HUES64 (cell line): ENCODE data around the gene MFAP2.

ENCODE experiments used
- H3K27ac ChIP-seq: 2 replicates; pipeline ENCODE4 v1.7.0; 2013; ENCODE audit warnings: low read depth, low read length, inconsistent platforms
- H3K27me3 ChIP-seq: 2 replicates; pipeline ENCODE4 v1.6.1; 2013; ENCODE audit warnings: mild to moderate bottlenecking, low read length; ENCODE audit not compliant: insufficient read depth
- H3K36me3 ChIP-seq: 2 replicates; pipeline ENCODE4 v1.6.1; 2013; ENCODE audit warnings: mild to moderate bottlenecking, low read length; ENCODE audit not compliant: insufficient read depth
- H3K4me1 ChIP-seq: 2 replicates; pipeline ENCODE4 v1.6.1; 2013; ENCODE audit warnings: mild to moderate bottlenecking, low read length, moderate library complexity; ENCODE audit not compliant: insufficient read depth
- H3K4me3 ChIP-seq: 2 replicates; pipeline ENCODE4 v1.5.1; 2013; ENCODE audit warnings: mild to moderate bottlenecking, low read length, moderate library complexity
- H3K9ac ChIP-seq: 2 replicates; pipeline ENCODE4 v1.6.1; 2013; ENCODE audit warnings: mild to moderate bottlenecking, low read depth, low read length
- H3K9me3 ChIP-seq: 2 replicates; pipeline ENCODE4 v1.6.1; 2013; ENCODE audit warnings: low read depth, low read length; ENCODE audit not compliant: insufficient read depth
- WGBS: fragments of 150-250, 120-280 bp; methylation state at CpG from one replicate; pipeline ENCODE4 v1.1.7; 2013; ENCODE audit warnings: missing lambda C conversion rate; 5-methylcytosine and 5-hydroxymethylcytosine counted together

The MFAP2 gene

GRCh38 chr1:17005365-17005740 is 24.9 kb upstream of the MFAP2 start:
- H3K27me3 ChIP-seq, result no peaks in the 10 kb centered on the region
- no peaks in the 10 kb centered on the region for H3K9me3 ChIP-seq
- no peaks in the 10 kb centered on the region for H3K4me1 ChIP-seq
- 94% methylated on average over 19 of the region's 19 CpGs for whole genome bisulfite sequencing
- H3K27ac ChIP-seq, result no peak overlapping the region
- H3K4me3 ChIP-seq, result no peak overlapping the region
- no peak overlapping the region for H3K9ac ChIP-seq
- peaks cover 37% of the 10 kb centered on the region for H3K36me3 ChIP-seq

GRCh38 chr1:17004466-17005364 is 24.3 kb upstream of the MFAP2 start:
- H3K9me3 ChIP-seq, result no peaks in the 10 kb centered on the region
- no peak overlapping the region for H3K9ac ChIP-seq
- no peaks in the 10 kb centered on the region for H3K27me3 ChIP-seq
- H3K36me3 ChIP-seq, result peaks cover 37% of the 10 kb centered on the region
- no peak overlapping the region for H3K4me3 ChIP-seq
- no peaks in the 10 kb centered on the region for H3K4me1 ChIP-seq
- 91% methylated on average over 24 of the region's 24 CpGs for WGBS
- H3K27ac ChIP-seq, result no peak overlapping the region

DNA sequence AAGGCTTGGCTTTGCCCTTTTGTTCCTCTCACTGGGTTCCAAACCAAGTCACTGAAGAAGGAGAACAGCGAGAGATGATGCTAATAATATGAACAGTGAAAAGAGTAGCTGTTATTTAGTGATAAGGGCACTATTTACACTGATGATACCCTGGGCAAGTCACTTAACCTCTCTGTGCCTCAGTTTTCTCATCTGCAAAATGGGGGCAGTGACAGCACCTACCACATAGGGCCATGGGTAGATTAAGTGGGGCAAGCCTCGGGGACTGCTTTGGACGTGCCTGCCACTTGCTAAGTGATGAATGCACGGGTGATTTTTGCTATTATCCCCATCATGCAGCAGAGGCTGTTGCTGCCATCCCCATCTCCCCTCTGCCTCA is 22.1 kb upstream of the MFAP2 start:
- Histone ChIP-seq H3K9me3 (no peaks in the 10 kb centered on the region), H3K36me3 (peaks cover 50% of the 10 kb centered on the region), H3K4me1 (no peaks in the 10 kb centered on the region), H3K9ac (no peak overlapping the region), H3K27ac (no peak overlapping the region), H3K4me3 (no peak overlapping the region), H3K27me3 (no peaks in the 10 kb centered on the region)
- 96% methylated on average over 4 of the region's 4 CpGs for WGBS

- Histone ChIP-seq H3K36me3 (peaks cover 51% of the 10 kb centered on the region), H3K27ac (no peak overlapping the region), H3K9ac (no peak overlapping the region), H3K9me3 (no peaks in the 10 kb centered on the region), H3K4me1 (no peaks in the 10 kb centered on the region), H3K4me3 (no peak overlapping the region), H3K27me3 (no peaks in the 10 kb centered on the region)
- WGBS, result 95% methylated on average over 19 of the region's 19 CpGs
Observed at GRCh38 chr1:17001760-17002523, 21.5 kb upstream of the MFAP2 start.

GRCh38 chr1:16999863-17000262 is 19.4 kb upstream of the MFAP2 start:
- WGBS, result 99% methylated on average over 6 of the region's 8 CpGs
- no peaks in the 10 kb centered on the region for H3K4me1 ChIP-seq
- H3K4me3 ChIP-seq, result no peak overlapping the region
- no peak overlapping the region for H3K9ac ChIP-seq
- H3K36me3 ChIP-seq, result peaks cover 45% of the 10 kb centered on the region
- no peak overlapping the region for H3K27ac ChIP-seq
- no peaks in the 10 kb centered on the region for H3K27me3 ChIP-seq
- H3K9me3 ChIP-seq, result no peaks in the 10 kb centered on the region

GRCh38 chr1:16998589-16998988 is 18.2 kb upstream of the MFAP2 start:
- H3K4me3 ChIP-seq, result no peak overlapping the region
- no peaks in the 10 kb centered on the region for H3K9me3 ChIP-seq
- H3K27me3 ChIP-seq, result no peaks in the 10 kb centered on the region
- no peak overlapping the region for H3K9ac ChIP-seq
- H3K27ac ChIP-seq, result no peak overlapping the region
- H3K4me1 ChIP-seq, result no peaks in the 10 kb centered on the region
- peaks cover 33% of the 10 kb centered on the region for H3K36me3 ChIP-seq
- WGBS, result 93% methylated on average over 10 of the region's 10 CpGs

GRCh38 chr1:16996845-16997244 is 16.4 kb upstream of the MFAP2 start:
- Histone ChIP-seq H3K9ac (no peak overlapping the region), H3K9me3 (no peaks in the 10 kb centered on the region), H3K4me3 (no peak overlapping the region), H3K36me3 (peaks cover 20% of the 10 kb centered on the region), H3K27ac (no peak overlapping the region), H3K4me1 (no peaks in the 10 kb centered on the region), H3K27me3 (no peaks in the 10 kb centered on the region)
- WGBS, result 97% methylated on average over 14 of the region's 14 CpGs

DNA sequence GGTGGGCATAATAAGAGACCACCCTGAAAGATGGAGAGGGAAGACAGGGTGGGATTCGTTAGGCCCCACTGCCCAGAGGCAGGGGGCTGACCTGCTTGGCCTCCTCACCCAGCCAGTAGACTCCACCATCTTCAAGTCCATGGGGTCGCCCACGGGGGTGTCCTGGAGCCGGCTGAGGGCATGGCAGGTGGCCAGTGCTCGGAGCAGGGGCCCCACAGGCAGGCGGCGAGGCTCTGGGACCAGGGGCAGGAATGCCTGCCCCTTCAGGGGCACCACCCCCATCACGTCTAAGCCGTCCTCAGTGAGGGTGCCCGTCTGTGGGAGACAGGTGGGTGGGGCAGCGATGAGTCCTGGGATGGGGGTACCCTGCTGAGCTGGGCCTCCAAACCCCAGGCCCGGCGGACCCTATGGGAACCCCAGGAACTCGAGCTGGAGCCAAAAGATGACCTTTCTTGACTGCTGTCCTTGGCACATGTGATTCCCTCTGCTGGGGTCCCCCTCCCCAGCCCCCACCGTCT is 13.2 kb upstream of the MFAP2 start:
- WGBS, result 94% methylated on average over 15 of the region's 15 CpGs
- H3K9me3 ChIP-seq, result no peaks in the 10 kb centered on the region
- H3K4me3 ChIP-seq, result no peak overlapping the region
- no peak overlapping the region for H3K9ac ChIP-seq
- H3K27ac ChIP-seq, result no peak overlapping the region
- H3K4me1 ChIP-seq, result no peaks in the 10 kb centered on the region
- H3K36me3 ChIP-seq, result peaks cover 16% of the 10 kb centered on the region
- no peaks in the 10 kb centered on the region for H3K27me3 ChIP-seq

- Histone ChIP-seq H3K27me3 (no peaks in the 10 kb centered on the region), H3K27ac (no peak overlapping the region), H3K9me3 (no peaks in the 10 kb centered on the region), H3K9ac (no peak overlapping the region), H3K36me3 (peaks cover 13% of the 10 kb centered on the region), H3K4me1 (no peaks in the 10 kb centered on the region), H3K4me3 (no peak overlapping the region)
- WGBS, result 91% methylated on average over 9 of the region's 9 CpGs
Observed at GRCh38 chr1:16992675-16993074, 12.3 kb upstream of the MFAP2 start.

GRCh38 chr1:16992102-16992501 is 11.7 kb upstream of the MFAP2 start:
- Histone ChIP-seq H3K9me3 (no peaks in the 10 kb centered on the region), H3K27ac (no peak overlapping the region), H3K36me3 (peaks cover 16% of the 10 kb centered on the region), H3K27me3 (no peaks in the 10 kb centered on the region), H3K9ac (no peak overlapping the region), H3K4me1 (no peaks in the 10 kb centered on the region), H3K4me3 (no peak overlapping the region)
- WGBS, result 96% methylated on average over 12 of the region's 12 CpGs

- H3K9ac ChIP-seq, result no peak overlapping the region
- H3K36me3 ChIP-seq, result peaks cover 13% of the 10 kb centered on the region
- no peak overlapping the region for H3K4me3 ChIP-seq
- 96% methylated on average over 12 of the region's 12 CpGs for WGBS
- H3K4me1 ChIP-seq, result no peaks in the 10 kb centered on the region
- H3K27me3 ChIP-seq, result no peaks in the 10 kb centered on the region
- H3K9me3 ChIP-seq, result no peaks in the 10 kb centered on the region
- no peak overlapping the region for H3K27ac ChIP-seq
Observed at GRCh38 chr1:16991571-16991970, 11.2 kb upstream of the MFAP2 start.
